ENCODE data around the gene ENTPD5.
"Not testable (repeated sequence)": the region's sequence is repeated elsewhere in the genome, so short reads cannot be mapped to it uniquely, and the experiment has no call there.

ENTPD5 gene

DNA sequence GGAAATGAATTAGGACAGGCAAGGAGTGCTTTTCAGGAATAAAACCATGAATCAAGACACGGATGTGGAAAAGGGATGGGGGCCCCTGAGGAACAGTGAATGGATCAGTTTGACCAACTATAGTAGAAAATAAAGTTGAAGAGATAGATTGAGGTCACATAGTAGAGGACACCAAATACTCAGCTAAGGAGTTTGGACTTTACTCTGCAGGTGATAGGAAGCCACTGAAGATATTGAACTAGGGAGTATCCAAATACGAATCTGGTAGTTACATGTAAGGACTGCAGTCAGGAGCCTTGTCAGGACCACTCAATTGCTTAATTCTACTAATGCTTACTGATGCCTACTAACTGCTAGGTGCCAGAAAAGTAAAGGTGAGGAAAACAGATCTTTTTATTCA lies 20.4 kb downstream of the ENTPD5 start:
- DNase-seq, result no peak

DNA sequence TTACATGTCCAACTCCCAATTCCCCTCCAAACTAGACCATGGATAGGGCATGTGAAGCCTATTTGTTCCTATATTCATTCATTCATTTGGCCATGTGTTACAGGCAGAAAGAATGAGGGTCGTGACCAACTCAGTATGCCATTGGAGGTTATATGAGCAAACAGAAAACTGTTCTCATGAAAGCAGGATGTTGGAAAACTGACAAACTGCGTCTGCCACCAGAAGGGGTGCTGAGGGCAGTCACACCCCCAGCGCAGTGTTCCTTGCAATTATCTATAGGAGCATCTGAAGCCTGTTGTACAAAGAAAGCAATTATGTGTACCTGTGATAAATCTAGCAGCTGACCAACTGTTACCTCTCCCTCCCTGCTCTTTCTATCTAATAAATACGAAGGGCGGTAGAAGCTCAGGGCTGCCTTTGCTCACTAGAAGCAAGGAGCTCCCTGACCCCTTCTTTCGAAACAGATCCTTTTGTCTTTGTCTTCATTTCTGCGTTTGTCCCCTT lies 21.1 kb downstream of the ENTPD5 start:
- DNase-seq, result no peak

DNA sequence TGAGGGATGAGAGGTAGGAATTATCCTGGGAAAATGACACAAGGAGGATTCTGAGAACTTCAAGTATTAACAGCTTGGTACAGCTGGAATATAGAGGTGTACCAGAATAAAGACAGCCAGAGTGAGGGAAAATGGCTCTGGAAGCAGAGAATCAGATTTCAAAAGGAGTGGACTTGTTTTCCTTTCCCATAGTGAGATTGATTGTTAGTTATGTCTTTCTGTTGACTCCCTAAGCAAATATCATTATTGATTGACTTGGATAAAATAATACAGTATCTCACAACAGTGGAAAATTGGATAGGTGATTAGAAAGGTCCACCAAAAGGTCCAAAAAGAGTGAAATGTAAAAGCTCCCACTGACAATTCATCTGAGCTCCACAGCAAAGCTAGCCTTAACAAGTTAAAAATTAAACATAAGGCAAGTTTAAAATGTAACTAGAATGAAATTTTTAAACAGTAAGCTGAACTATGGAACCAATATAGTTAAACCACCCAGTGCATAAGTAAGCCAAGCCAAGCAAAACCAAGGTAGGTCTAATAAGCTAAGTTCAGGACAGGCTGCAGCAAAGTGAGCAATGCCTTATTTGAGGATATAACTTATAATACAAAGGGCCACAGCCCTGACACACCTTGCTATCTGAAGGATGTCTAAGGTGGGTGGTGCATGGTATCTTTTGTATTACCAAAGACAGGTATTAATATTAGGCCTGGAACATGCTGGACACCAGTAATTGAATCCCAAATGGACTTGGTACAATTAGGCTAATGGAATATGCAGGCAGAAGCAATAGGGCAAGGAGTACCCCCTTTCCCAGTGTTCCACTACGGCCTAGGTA lies 21.8 kb downstream of the ENTPD5 start:
- DNase-seq, result no peak

DNA sequence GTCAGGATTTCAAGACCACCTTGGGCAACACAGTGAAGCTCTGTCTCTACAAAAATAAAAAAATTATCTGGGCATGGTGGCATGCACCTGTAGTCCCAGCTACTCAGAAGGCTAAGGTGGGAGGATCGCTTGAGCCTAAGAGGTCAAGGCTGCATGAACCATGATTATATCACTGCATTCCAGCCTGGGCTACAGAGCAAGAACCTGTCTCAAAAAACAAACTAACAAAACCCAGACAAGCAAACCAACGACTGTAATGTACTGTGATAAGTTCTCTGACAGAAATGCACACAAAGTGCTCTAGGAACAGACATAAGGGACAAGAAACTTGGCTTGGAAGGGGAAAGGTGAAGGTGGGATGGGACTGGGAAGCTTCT lies 22.4 kb downstream of the ENTPD5 start:
- no peak for DNase-seq

DNA sequence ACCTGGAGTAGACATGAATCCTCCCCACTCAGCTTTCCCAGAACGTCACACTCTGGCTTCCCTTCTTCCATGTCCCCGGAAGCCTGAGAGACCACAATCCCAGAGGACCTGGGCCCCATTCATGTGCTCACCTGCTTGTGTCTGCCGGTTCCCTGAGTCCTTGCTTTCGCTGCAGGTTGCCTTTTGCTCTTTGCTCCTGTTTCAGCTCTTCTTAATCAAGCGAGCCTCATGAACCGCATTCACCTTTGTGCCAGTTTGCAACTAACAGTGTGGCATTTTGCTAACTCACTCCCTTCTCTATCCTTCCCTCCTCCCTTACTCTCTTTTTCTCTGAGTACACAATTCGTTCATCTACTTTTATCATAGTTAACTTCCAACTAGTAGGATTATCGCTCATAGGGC lies 23.1 kb downstream of the ENTPD5 start:
- no peak for DNase-seq

DNA sequence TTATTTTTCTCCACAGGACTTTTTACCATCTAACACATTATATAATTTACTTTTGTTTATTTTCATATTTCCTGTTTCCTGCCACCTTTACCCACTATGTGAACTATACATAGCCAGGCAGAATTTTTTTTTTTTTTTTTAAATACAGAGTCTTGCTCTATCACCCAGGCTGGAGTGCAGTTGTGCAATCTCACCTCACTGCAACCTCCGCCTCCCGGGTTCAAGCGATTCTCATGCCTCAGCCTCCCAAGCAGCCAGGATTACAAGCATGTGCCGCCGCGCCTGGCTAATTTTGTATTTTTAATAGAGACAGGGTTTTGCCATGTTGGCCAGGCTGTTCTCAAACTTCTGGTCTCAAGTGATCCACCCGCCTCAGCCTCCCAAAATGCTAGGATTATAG lies 24.2 kb downstream of the ENTPD5 start:
- not testable (repeated sequence) for DNase-seq

DNA sequence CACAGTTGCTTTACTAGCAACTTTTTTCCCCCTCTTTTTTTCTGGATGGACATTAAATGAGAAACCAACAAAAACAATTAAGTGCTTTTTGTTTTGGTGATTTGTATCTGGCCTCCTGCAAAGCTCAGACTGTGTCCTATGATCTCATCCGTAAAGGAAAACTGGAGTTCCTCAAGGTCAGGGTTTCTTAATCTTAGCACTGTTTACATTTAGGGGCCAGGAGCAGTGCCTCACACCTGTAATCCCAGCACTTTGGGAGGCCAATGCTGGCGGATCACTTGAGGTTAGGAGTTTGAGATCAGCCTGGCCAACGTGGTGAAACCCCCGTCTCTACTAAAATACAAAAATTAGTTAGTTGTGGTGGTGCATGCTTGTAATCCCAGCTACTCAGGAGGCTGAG lies 28.0 kb downstream of the ENTPD5 start:
- DNase-seq, result no peak

DNA sequence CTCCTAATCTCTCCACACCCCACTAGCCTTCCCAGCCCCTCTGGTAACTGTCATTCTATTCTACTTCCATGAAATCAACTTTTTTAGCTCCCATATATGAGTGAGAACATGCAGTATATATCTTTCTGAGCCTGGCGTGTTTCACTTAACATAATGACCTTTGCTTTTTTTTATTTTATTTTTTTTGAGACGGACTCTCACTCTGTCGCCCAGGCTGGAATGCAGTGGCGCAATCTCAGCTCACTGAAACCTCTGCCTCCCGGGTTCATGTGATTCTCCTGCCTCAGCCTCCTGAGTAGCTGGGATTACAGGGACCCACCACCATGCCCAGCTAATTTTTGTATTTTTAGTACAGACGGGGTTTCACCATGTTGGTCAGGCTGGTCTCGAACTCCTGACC lies 30.4 kb downstream of the ENTPD5 start:
- DNase-seq, result not testable (repeated sequence)

DNA sequence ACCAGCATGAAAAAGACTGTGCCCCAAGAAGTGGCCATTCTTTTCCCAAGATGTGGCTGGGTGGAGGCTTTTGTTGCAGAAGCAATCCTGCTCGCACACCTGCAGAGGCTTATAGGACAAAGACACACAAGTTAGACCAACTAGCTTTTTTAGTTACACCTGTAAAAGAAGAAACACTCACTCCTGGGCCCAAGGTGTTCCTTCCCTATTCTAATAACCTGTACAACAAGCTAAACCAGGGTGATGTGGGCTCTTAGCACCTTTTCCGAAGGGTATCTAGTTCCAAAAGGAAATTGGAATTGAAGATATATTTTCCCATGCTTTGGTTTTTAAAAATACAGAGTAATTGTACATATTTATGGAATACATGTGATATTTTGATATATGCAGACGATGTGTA lies 31.0 kb downstream of the ENTPD5 start:
- DNase-seq, result no peak

DNA sequence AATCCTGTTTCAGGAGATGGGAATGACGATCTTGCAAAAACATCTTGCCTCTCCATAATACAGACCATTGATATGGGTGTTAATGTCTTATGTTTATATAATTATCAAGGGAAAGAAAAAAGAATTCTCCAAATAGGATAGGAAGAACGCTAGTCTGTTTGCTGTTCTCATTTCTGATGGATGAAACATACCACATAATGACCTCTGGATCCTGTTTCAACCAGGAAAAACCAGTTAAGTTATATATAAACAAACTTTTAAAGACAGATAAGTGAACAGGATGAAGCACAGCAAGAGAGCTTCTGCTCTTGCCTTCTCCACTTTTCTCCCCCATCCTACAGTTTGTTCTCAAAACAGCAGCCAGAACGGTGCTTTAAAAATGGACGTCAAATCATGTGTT lies 41.2 kb downstream of the ENTPD5 start:
- DNase-seq, result no peak

DNA sequence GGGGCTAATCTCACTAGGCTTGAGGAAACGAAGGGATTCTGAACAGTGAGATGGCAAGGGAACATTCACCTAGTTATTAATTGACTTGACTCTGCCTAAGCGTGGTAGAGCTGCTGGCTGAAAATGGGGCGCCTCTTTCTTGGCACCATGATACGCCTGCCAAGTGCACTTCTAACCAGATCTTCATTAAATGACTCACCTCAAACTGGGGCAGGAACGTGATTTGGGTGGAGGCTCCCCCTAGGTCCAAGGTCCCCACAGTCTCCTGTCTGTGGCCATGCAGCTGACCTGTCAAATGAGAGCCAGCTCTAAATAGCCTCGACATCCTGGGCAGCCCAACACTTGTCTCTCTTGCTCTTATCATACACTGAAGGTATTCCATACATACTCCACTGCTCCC lies 43.0 kb downstream of the ENTPD5 start:
- DNase-seq, result no peak

DNA sequence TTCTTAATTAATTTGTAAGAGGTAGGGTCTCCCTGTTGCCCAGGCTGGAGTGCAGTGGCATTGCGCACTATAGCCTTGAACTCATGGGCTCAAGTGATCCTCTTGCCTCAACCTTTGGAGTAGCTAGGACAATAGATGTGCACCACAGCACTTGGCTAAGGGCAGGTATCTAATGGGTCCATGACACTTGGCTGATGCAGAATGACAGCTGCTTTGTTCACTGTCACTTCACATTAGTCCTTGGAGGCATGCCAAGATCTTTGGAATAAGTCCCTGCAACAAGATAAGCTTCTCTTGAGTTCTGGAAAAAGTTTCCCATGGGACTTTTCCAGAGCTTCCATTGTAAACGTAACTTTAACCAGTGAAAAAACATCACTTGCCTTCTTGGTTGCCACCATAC lies 45.6 kb downstream of the ENTPD5 start:
- no peak for DNase-seq

DNA sequence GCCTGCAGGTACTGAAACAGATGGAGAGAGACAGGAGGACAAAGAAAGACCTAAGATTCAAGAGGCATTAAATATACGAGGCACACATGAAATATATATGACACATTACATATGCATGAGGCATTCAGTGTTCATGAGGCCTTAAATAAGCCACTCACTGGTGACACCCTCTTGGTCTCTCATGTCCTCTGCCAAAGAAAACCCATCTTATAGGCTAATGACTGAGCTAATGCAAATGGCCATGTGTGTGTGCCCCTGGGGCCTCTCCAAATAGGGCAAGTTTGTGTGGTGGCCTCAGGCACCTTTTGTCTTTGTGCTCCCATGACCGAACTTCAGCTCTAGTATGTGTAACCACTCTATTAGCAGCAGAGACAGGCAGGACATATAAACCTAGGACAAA lies 50.2 kb downstream of the ENTPD5 start:
- no peak for DNase-seq

DNA sequence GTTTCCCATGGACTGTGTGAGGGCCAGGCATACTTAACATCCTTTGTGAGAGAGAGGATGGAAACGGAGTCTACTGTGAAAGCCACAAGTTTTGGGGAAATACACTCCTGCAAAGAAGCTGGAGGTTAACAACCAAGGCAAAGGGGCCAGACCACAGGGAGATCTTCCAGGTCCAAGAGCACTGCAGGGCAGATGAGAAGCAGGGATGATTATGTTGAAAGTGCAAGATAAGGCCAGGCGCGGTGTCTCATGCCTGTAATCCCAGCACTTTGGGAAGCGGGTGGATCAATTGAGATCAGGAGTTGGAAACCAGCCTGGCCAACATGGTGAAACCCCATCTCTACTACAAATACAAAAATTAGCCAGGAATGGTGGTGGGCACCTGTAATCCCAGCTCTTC lies 53.9 kb downstream of the ENTPD5 start:
- no peak for DNase-seq

DNA sequence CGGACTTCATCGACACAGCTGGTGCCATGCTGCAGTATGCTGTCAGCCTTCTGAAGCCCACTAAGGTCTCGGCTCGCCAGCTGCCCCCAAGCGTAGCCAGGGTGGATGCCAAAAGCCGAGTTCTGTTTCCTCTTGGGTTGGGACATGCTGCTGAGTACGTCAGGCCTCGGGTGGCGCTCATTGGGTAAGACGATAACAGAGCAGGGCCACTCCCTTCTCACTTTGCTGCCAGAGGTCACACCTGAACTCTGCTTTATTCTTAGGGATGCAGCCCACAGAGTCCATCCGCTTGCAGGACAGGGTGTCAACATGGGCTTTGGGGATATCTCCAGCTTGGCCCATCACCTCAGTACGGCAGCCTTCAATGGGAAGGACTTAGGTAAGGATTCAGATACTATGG lies 57.9 kb downstream of the ENTPD5 start:
- DNase-seq, result no peak

DNA sequence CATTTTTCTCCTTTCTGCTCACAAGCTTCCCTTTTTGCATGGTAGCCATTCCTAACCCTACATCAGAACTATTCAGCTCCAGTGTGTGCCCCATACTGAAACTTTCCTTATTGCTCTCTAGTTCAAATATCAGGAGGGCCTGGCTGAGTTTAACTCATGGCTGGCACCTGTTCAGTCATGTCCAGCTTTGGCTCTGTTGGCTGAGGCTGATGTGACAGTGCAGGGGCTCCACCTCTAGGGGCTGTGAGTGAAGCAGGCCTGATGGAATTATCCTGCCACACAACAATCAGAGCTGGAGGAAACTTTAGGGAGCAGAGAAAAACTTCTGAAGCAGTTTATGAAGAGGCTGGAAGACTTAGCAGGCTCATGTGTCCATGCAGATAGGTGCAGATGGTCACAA lies 60.5 kb downstream of the ENTPD5 start:
- no peak for DNase-seq

DNA sequence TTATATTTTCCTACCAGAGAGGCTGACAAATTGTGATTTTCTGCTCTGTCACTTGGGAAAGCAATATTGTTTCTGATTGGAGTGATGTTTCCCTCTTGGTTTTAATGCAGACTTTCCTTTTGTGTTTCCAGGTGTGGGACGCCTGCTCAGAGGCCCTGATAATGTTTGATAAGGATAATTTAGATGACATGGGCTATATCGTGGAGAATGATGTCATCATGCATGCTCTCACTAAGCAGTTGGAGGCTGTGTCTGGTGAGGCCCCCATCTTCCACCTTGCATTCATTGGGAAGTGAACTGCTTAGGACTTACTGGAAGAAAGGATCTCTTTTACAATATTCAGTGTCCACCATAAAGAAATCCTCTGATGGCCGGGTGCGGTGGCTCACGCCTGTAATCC lies 63.4 kb downstream of the ENTPD5 start:
- no peak for DNase-seq

DNA sequence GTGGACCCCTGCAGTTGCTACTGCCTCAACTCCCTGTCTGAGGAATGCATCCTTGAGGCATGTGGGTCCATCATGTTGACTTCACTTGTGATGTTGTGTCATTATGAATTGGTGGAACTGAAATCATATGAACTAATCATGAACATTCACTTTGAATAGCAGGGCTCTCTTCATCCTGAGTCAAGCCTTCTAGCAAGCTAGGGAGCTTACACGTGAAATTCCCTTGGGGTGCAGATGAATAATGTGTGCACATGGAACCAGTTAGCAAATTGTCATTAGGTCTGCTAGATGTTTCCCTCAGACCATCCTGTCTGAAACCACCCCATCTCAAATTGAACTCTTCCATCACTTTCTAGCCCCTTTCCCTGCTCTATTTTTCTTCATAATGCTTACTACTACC lies 65.4 kb downstream of the ENTPD5 start:
- no peak for DNase-seq

DNA sequence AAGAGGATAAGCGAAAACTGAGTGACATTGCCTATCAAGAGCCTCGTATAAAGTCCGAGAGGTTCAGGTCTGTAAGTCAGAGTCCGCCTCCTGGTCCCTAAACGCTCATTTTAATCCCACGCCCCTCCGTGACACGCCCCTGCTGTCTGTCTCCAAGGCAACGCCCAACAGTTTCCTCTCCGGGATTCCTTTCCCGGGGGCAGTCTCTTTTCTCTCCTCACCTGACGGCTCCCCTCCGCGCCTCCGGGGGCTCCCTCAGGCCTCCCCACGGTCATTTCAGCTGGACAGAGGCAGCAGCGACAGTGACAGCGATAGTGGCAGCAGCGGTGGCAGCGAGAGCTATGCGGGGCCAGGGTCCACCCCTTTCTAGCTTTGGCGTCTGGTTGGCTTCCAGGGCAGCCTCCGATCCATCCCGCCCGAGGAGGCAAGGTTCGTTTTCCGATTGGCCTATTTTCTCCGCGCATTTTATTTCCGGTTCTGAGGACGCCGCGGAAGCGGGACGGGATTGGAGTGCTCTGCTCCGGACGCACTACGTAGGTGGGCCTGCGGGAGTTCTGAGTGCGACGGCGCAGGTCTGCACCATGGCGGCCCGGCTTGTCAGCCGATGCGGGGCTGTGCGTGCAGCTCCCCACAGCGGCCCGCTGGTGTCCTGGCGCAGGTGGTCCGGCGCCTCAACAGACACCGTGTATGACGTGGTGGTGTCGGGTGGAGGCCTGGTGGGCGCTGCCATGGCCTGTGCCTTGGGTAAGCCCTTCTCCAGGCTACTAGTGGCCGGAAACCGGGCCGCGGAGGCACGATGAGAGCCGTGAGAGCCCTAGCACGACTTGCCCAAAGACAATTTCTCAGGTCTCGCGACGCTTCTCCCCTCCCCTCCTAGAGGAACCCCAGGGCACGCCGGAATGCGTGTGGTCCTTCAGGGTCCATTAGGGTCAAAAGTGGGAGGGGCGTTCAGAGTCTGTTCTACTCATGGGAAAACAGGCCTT lies 69.0 kb downstream of the ENTPD5 start, which contains the start of the genes COQ6 and FAM161B:
COQ6 (plus strand) TSS at position 551 of the 983 bp plus-strand sequence; CDS start at position 582, 31 bp downstream.
FAM161B (minus strand) TSS at position 343 of the 983 bp plus-strand sequence; CDS start at position 275, 68 bp downstream.
- DNase-seq, result peak; percentile 94

DNA sequence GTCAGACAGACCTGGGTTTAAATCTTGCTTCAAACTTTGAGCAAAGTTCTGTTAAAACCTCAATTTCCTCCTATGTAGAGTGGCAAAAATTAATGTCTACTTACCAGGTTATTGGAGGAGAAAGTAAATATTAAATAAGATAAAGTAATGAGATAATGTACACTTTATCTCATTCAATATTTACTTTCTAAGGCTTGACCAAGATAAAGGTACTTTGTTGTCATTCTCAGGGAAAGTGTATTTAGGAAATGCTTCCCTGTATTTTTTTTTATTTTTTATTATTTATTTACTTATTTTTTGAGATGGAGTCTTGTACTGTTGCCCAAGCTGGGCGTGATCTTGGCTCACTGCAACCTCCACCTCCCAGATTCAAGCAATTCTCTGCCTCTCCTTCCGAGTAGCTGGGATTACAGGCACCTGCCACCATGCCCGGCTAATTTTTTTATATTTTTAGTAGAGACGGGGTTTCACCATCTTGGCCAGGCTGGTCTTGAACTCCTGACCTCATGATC lies 73.9 kb downstream of the ENTPD5 start:
- no peak for DNase-seq

DNA sequence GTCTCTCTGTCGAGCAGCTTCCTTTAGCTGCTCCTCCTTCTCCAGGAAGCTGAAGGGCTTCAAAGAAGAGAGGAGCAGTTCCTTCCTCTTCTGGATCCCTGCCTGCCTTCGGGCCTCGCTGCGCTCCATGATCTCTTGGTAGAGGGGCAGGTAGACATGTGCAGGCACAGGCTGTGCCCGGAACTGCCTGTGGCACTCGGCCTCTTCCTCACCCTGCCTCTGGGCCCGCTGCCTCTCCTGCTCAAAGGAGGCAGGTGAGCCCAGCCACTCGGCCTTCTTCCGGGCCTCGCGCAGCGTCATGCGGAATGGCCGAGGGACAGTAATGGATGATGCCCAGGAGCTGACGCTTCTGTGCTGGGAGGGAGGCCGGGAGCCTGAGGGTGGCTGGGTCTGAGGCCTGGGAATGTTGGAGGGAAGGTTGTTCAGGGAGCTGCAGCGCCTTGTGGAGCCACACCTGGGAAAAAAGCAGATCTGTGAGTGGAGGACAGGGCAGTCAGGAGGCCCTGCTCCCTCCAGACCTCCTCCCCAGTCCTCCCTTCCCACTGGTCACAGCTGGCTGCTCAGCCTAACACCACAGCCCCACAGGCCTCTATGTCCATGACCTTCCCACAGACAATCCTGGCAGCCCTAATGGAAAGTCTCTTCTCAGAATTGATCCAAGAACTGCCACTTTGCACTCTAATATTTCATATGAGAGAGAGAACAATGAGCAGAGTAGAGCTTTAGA lies 74.5 kb downstream of the ENTPD5 start:
- no peak for DNase-seq

DNA sequence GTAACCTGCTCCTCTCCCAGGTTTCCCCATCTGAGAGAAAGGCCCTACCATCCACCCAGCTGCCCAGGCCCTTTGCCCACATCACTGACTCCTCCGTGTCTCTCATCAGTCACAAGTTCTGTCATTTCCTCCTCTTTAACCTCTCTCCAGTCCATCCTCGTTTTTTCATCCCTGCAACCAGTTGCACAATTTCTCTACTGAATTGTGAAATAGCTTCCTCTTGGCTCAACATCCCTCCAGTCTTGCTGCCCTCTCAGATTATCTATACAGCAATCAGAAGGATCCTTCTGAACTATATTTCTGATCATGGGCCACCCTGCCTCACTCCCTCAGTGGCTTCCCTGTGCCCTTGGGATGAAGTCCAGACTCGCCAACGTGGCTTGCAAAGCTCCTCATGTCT lies 76.0 kb downstream of the ENTPD5 start:
- no peak for DNase-seq

DNA sequence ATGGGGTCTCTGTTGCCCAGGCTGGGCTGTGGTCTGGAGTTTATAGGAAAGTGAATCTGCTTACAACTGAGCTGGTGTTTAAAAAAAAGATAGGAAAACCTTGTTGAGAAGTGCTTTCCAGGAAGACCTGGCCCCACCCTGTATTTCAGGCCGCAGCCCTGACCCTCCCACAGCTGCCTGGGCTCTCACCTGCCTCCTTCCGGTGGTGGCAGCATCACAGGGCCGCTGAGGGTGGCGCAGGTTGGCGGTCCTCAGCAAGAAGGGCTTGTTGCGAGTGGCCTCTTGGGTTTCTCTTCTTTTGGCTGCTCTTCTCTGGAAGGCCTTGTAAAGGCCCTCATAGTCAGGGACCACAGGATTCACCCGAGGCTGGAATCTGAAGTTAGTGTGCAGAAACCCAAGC lies 76.9 kb downstream of the ENTPD5 start:
- DNase-seq, result no peak
